HEK293 (cell line): ENCODE measurements around the gene FGD5.

Experiments
- CTCF ChIA-PET: fragments of 350-600 bp; formaldehyde crosslinking; extraction: SDS; loops from one replicate; lab custom pipeline; 2021; ENCODE audit warnings: antibody characterized with exemption; lab: Yijun Ruan, JAX
- POLR2A ChIA-PET: fragments of 300-600 bp; formaldehyde crosslinking; extraction: SDS; loops from one replicate; lab custom pipeline; 2020; ENCODE audit warnings: antibody characterized with exemption, inconsistent platforms; lab: Yijun Ruan, JAX
- H3K27ac ChIP-seq: fragments of 200-500 bp; sonication (Bioruptor generic); 2 replicates; pipeline ENCODE4 v1.5.1; 2014; ENCODE audit warnings: low read depth, low read length, control low read depth, inconsistent platforms; ENCODE audit errors: extremely low read depth
- H3K36me3 ChIP-seq, 2 experiments: fragments of 200-500 bp in 1 of 2; sonication (Bioruptor generic) in 1 of 2; 1 replicate in 1 of 2; 2 replicates in 1 of 2; pipeline ENCODE4 v1.5.1; 2014 to 2017; ENCODE audit warnings: inconsistent platforms in 2 of 2, low read length in 2 of 2; ENCODE audit not compliant: control insufficient read depth in 2 of 2, insufficient read depth in 1 of 2
- H3K4me1 ChIP-seq: fragments of 200-500 bp; sonication (Bioruptor generic); 2 replicates; pipeline ENCODE4 v1.5.1; 2014; ENCODE audit warnings: mild to moderate bottlenecking, low read length, inconsistent platforms; ENCODE audit not compliant: control insufficient read depth, insufficient read depth
- H3K4me3 ChIP-seq: 2 replicates; pipeline ENCODE4 v1.5.1; 2011; ENCODE audit warnings: low read depth, mild to moderate bottlenecking, control low read depth, low read length, moderate library complexity
- H3K9me3 ChIP-seq: fragments of 200-500 bp; sonication (Bioruptor generic); 2 replicates; pipeline ENCODE4 v1.5.1; 2014; ENCODE audit warnings: low read depth, low read length, inconsistent platforms; ENCODE audit not compliant: control insufficient read depth, insufficient read depth
- AEBP2 ChIP-seq: fragments of 450-650 bp; formaldehyde crosslinking; IDR thresholded peaks from 2 replicates; pipeline ENCODE4 v1.5.1; 2016; ENCODE audit warnings: missing biosample characterization, missing genetic modification characterization, borderline replicate concordance
- EGR2 ChIP-seq: fragments of 450-650 bp; formaldehyde crosslinking; IDR thresholded peaks from 2 replicates; pipeline ENCODE4 v1.5.1; 2016; ENCODE audit warnings: low read depth, missing biosample characterization, missing genetic modification characterization
- GLIS2 ChIP-seq: fragments of 450-650 bp; formaldehyde crosslinking; IDR thresholded peaks from 2 replicates; pipeline ENCODE4 v1.5.1; 2016; ENCODE audit warnings: missing biosample characterization, missing genetic modification characterization
- HOXC10 ChIP-seq: sonication (generic); formaldehyde crosslinking; IDR thresholded peaks from 2 replicates; pipeline ENCODE4 v1.8.1; 2023; ENCODE audit warnings: mild to moderate bottlenecking, missing genetic modification reagents
- INSM2 ChIP-seq: fragments of 450-650 bp; formaldehyde crosslinking; IDR thresholded peaks from 2 replicates; pipeline ENCODE4 v1.5.1; 2016; ENCODE audit warnings: missing biosample characterization, missing genetic modification characterization
- MYNN ChIP-seq: fragments of 450-650 bp; formaldehyde crosslinking; IDR thresholded peaks from 2 replicates; pipeline ENCODE4 v1.5.1; 2016; ENCODE audit warnings: missing biosample characterization, missing genetic modification characterization, borderline replicate concordance
- RBAK ChIP-seq: fragments of 450-650 bp; formaldehyde crosslinking; IDR thresholded peaks from 2 replicates; pipeline ENCODE4 v1.5.1; 2016; ENCODE audit warnings: missing biosample characterization, missing genetic modification characterization
- SCRT1 ChIP-seq: fragments of 450-650 bp; formaldehyde crosslinking; IDR thresholded peaks from 2 replicates; pipeline ENCODE4 v1.5.1; 2016; ENCODE audit warnings: missing biosample characterization, missing genetic modification characterization, borderline replicate concordance
- TRIM28 ChIP-seq: IDR thresholded peaks from 2 replicates; pipeline ENCODE4 v1.6.1; 2011; ENCODE audit warnings: low read length, control low read depth, borderline replicate concordance
- YY1 ChIP-seq: fragments of 450-650 bp; formaldehyde crosslinking; IDR thresholded peaks from 2 replicates; pipeline ENCODE4 v1.5.1; 2018; ENCODE audit warnings: missing biosample characterization, missing genetic modification characterization
- ZNF133 ChIP-seq: fragments of 450-650 bp; formaldehyde crosslinking; IDR thresholded peaks from 2 replicates; pipeline ENCODE4 v1.5.1; 2016; ENCODE audit warnings: missing biosample characterization, missing genetic modification characterization
- ZNF223 ChIP-seq: fragments of 450-650 bp; formaldehyde crosslinking; IDR thresholded peaks from 2 replicates; pipeline ENCODE4 v1.5.1; 2016; ENCODE audit warnings: missing biosample characterization, missing genetic modification characterization
- ZNF274 ChIP-seq, 2 experiments: fragments of 200-500 bp in 1 of 2; fragments of 450-650 bp in 1 of 2; sonication (Bioruptor generic) in 1 of 2; formaldehyde crosslinking in 1 of 2; IDR thresholded peaks; 2 replicates each; pipeline versions ENCODE4 v1.5.1 to v1.6.1; 2014 to 2016; ENCODE audit warnings: borderline replicate concordance in 1 of 2, inconsistent platforms in 1 of 2, low read length in 1 of 2, missing biosample characterization in 1 of 2, missing genetic modification characterization in 1 of 2
- ZNF280D ChIP-seq: fragments of 450-650 bp; formaldehyde crosslinking; IDR thresholded peaks from 2 replicates; pipeline ENCODE4 v1.5.1; 2016; ENCODE audit warnings: missing biosample characterization, missing genetic modification characterization
- ZNF366 ChIP-seq: fragments of 450-650 bp; formaldehyde crosslinking; conservative IDR thresholded peaks from 2 replicates; pipeline ENCODE4 v1.5.1; 2016; ENCODE audit warnings: missing biosample characterization, missing genetic modification characterization
- ZNF514 ChIP-seq: fragments of 450-650 bp; formaldehyde crosslinking; IDR thresholded peaks from 2 replicates; pipeline ENCODE4 v1.5.1; 2016; ENCODE audit warnings: missing biosample characterization, missing genetic modification characterization
- ZNF518A ChIP-seq: fragments of 450-650 bp; formaldehyde crosslinking; conservative IDR thresholded peaks from 2 replicates; pipeline ENCODE4 v1.5.1; 2016; ENCODE audit warnings: low read depth, missing biosample characterization, missing genetic modification characterization
- ZNF596 ChIP-seq: fragments of 450-650 bp; IDR thresholded peaks from 2 replicates; pipeline ENCODE4 v1.5.0; 2018; ENCODE audit warnings: missing biosample characterization, mild to moderate bottlenecking, missing genetic modification characterization, moderate library complexity
- ZNF660 ChIP-seq: fragments of 450-650 bp; IDR thresholded peaks from 2 replicates; pipeline ENCODE4 v1.5.1; 2018; ENCODE audit warnings: missing biosample characterization, mild to moderate bottlenecking, missing genetic modification characterization
- ZNF670 ChIP-seq: fragments of 450-650 bp; formaldehyde crosslinking; IDR thresholded peaks from 2 replicates; pipeline ENCODE4 v1.5.1; 2016; ENCODE audit warnings: missing biosample characterization, missing genetic modification characterization, low read depth
- ZNF677 ChIP-seq: fragments of 450-650 bp; IDR thresholded peaks from 2 replicates; pipeline ENCODE4 v1.5.0; 2018; ENCODE audit warnings: missing biosample characterization, mild to moderate bottlenecking, missing genetic modification characterization, moderate library complexity
- ZNF776 ChIP-seq: fragments of 450-650 bp; formaldehyde crosslinking; IDR thresholded peaks from 2 replicates; pipeline ENCODE4 v1.5.0; 2017; ENCODE audit warnings: missing biosample characterization, missing genetic modification characterization, borderline replicate concordance
- ZNF830 ChIP-seq: fragments of 450-650 bp; IDR thresholded peaks from 2 replicates; pipeline ENCODE4 v1.5.0; 2018; ENCODE audit warnings: missing biosample characterization, missing genetic modification characterization, low read depth, mild to moderate bottlenecking, moderate library complexity
- ZNF843 ChIP-seq: fragments of 450-650 bp; formaldehyde crosslinking; IDR thresholded peaks from 2 replicates; pipeline ENCODE4 v1.5.1; 2016; ENCODE audit warnings: missing biosample characterization, missing genetic modification characterization
- ZSCAN4 ChIP-seq: fragments of 450-650 bp; formaldehyde crosslinking; IDR thresholded peaks from 2 replicates; pipeline ENCODE4 v1.5.1; 2017; ENCODE audit warnings: missing biosample characterization, missing genetic modification characterization

The FGD5 gene

GRCh38 chr3:14947886-14948608 lies 129.3 kb downstream of the FGD5 start:
- POLR2A ChIA-PET, result interaction anchor here (0.9 to 1.6 kb wide), 5 partner anchors 33 to 117 kb away, joined by 4 to 6 read pairs (median 4); partner anchors contain the start of gene MRPS25
- peak overlapping the region; percentile 94 for H3K4me3 ChIP-seq
- CTCF ChIA-PET, result no interaction called here
- H3K9me3 ChIP-seq, result no peaks in the 10 kb centered on the region
- peaks cover 13 to 41% of the 10 kb centered on the region in 2 experiments for H3K36me3 ChIP-seq
- peak overlapping the region; percentile 99 for H3K27ac ChIP-seq
- peaks cover 8% of the 10 kb centered on the region for H3K4me1 ChIP-seq
- no peak for TF ChIP-seq INSM2 (tag by site-specific recombination)
- TF ChIP-seq ZNF677 (tag by site-specific recombination), result no peak
- TF ChIP-seq AEBP2, result no peak
- TF ChIP-seq GLIS2 (tag by site-specific recombination), result 0 out of 2 replicates have a peak, but pooled peaks have one; percentile 23
- no peak for TF ChIP-seq ZNF843
- TF ChIP-seq ZSCAN4 (tag by site-specific recombination), result no peak
- TF ChIP-seq RBAK (tag by site-specific recombination), result no peak
- no peak for TF ChIP-seq ZNF514 (tag by site-specific recombination)
- TF ChIP-seq TRIM28, result no peak
- TF ChIP-seq ZNF366, result peak; percentile 99
- TF ChIP-seq ZNF274 (IDR thresholded peaks at IDR 0.05; ENCODE audit: low read length), result no peak
- no peak for TF ChIP-seq ZNF274 (tag by site-specific recombination; IDR thresholded peaks at IDR 0.05; ENCODE audit: borderline replicate concordance)
- TF ChIP-seq HOXC10 (CRISPR knock-in tag), result no peak
- TF ChIP-seq ZNF830 (tag by site-specific recombination), result no peak
- peak; percentile 81; the same call in 1 of the 2 replicates for TF ChIP-seq ZNF660 (tag by site-specific recombination)
- TF ChIP-seq ZNF223 (tag by site-specific recombination), result no peak
- no peak for TF ChIP-seq ZNF133 (tag by site-specific recombination)
- TF ChIP-seq ZNF776, result no peak
- TF ChIP-seq ZNF596 (tag by site-specific recombination), result 0 out of 2 replicates have a peak, but pooled peaks have one; percentile 40
- TF ChIP-seq ZNF670 (tag by site-specific recombination), result no peak
- no peak for TF ChIP-seq SCRT1 (tag by site-specific recombination)
- 0 out of 2 replicates have a peak, but pooled peaks have one; percentile 36 for TF ChIP-seq ZNF518A (tag by site-specific recombination)
- TF ChIP-seq ZNF280D (tag by site-specific recombination), result no peak
- no peak for TF ChIP-seq MYNN (tag by site-specific recombination)
- peak; percentile 53 for TF ChIP-seq EGR2 (tag by site-specific recombination)
- TF ChIP-seq YY1 (tag by site-specific recombination), result peak; percentile 94
